Gastrocnemius medialis (tissue), 4 donors: ENCODE data around the gene FEM1B.

ENCODE experiments used
- CTCF ChIP-seq, 5 experiments: fragments of 450-650 bp in 3 of 5; fragments of 200-600 bp in 2 of 5; sonication (generic) in 2 of 5; IDR thresholded peaks in 4 of 5; conservative IDR thresholded peaks in 1 of 5; 1 replicate in 4 of 5; 2 replicates in 1 of 5; pipeline ENCODE4 v1.5.1; 2016 to 2019; ENCODE audit warnings: antibody characterized with exemption in 5 of 5, mild to moderate bottlenecking in 3 of 5, moderate library complexity in 3 of 5
- POLR2A ChIP-seq, 2 donors: fragments of 450-650 bp; IDR thresholded peaks; one replicate each; pipeline ENCODE4 v1.6.1; 2017; ENCODE audit warnings: antibody characterized with exemption in 2 of 2, mild to moderate bottlenecking in 2 of 2, moderate library complexity in 2 of 2

GRCh38 chr15:68285259-68285980 is 7.9 kb downstream of the FEM1B start:
- TF ChIP-seq POLR2A (IDR thresholded peaks at IDR 0.05) (no peak), CTCF (IDR thresholded peaks at IDR 0.05 in 4 of 5, conservative IDR thresholded peaks at IDR 0.05 in 1 of 5) (no peak)
